GM23248 (cell line): ENCODE data around the gene MFSD2A. TPM values are rescaled to one million over a fixed set of nuclear protein-coding genes. Genes with fewer than 3 reads are reported as not detected.

ENCODE experiments used
- DNase-seq: peaks from one replicate; pipeline ENCODE4 v3.0.0-alpha.2; 2015
- H2AFZ ChIP-seq: fragments of 200-600 bp; sonication (generic); 2 replicates; pipeline ENCODE4 v1.6.1; 2016; ENCODE audit warnings: antibody characterized with exemption
- H3F3A ChIP-seq: fragments of 200-600 bp; sonication (generic); 2 replicates; pipeline ENCODE4 v1.6.1; 2016; ENCODE audit warnings: mild to moderate bottlenecking, antibody characterized with exemption, mixed run types; ENCODE audit not compliant: insufficient read depth
- H3K27ac ChIP-seq: fragments of 200-600 bp; sonication (generic); 2 replicates; pipeline ENCODE4 v1.5.1; 2016; ENCODE audit warnings: mild to moderate bottlenecking
- H3K27me3 ChIP-seq: fragments of 200-600 bp; sonication (generic); replicated peaks from 2 replicates; pipeline ENCODE4 v1.6.1; 2016; ENCODE audit warnings: mild to moderate bottlenecking; ENCODE audit not compliant: insufficient read depth
- H3K36me3 ChIP-seq: fragments of 200-600 bp; sonication (generic); 2 replicates; pipeline ENCODE4 v1.6.1; 2016; ENCODE audit warnings: low read depth, mild to moderate bottlenecking
- H3K4me1 ChIP-seq: fragments of 200-600 bp; sonication (generic); 2 replicates; pipeline ENCODE4 v1.6.1; 2016; ENCODE audit warnings: mild to moderate bottlenecking; ENCODE audit not compliant: insufficient read depth
- H3K4me2 ChIP-seq: fragments of 200-600 bp; sonication (generic); one replicate; pipeline ENCODE4 v1.6.1; 2016; ENCODE audit warnings: mild to moderate bottlenecking; ENCODE audit not compliant: unreplicated experiment
- H3K4me3 ChIP-seq: fragments of 200-600 bp; sonication (generic); 2 replicates; pipeline ENCODE4 v1.5.1; 2016; ENCODE audit warnings: mild to moderate bottlenecking
- H3K79me2 ChIP-seq: fragments of 200-600 bp; sonication (generic); 2 replicates; pipeline ENCODE4 v1.6.1; 2016; ENCODE audit warnings: mild to moderate bottlenecking; ENCODE audit not compliant: insufficient read depth
- H3K9ac ChIP-seq: fragments of 200-600 bp; sonication (generic); 2 replicates; pipeline ENCODE4 v1.6.1; 2016; ENCODE audit warnings: mild to moderate bottlenecking
- H3K9me2 ChIP-seq: fragments of 200-600 bp; sonication (generic); 2 replicates; pipeline ENCODE4 v1.6.1; 2016; ENCODE audit warnings: mixed run types, mild to moderate bottlenecking, moderate library complexity; ENCODE audit not compliant: insufficient read depth
- H3K9me3 ChIP-seq: fragments of 200-600 bp; sonication (generic); one replicate; pipeline ENCODE4 v1.6.1; 2017; ENCODE audit warnings: low read depth
- H4K20me1 ChIP-seq: fragments of 200-600 bp; sonication (generic); 2 replicates; pipeline ENCODE4 v1.6.0; 2016; ENCODE audit not compliant: insufficient read depth
- EZH2 ChIP-seq: fragments of 200-600 bp; sonication (generic); IDR thresholded peaks from 2 replicates; pipeline ENCODE4 v1.6.1; 2018; ENCODE audit warnings: antibody characterized with exemption, mild to moderate bottlenecking; ENCODE audit not compliant: insufficient read depth, poor library complexity, severe bottlenecking
- EZH2phosphoT487 ChIP-seq: fragments of 200-600 bp; sonication (generic); IDR thresholded peaks from 2 replicates; pipeline ENCODE4 v1.6.1; 2018; ENCODE audit warnings: antibody characterized with exemption, moderate library complexity, mild to moderate bottlenecking, low read depth; ENCODE audit not compliant: insufficient read depth
- WGBS, 2 experiments: methylation state at CpG; one replicate each; pipeline ENCODE4 v1.1.6; 2015 to 2017; ENCODE audit warnings: low lambda C conversion rate in 2 of 2, low coverage in 1 of 2; ENCODE audit errors: missing lambda C conversion rate in 2 of 2; 5-methylcytosine and 5-hydroxymethylcytosine counted together
- in situ Hi-C: fragments of 300-500 bp; cut with MboI; formaldehyde crosslinking; loops from 2 replicates; pipeline ENCODE4 v1.15.0; 2020
- polyA plus RNA-seq: library from polyadenylated mRNA; unstranded; fragments of >200 nt; fragmentation: Nextera tagmentation; extraction: Ambion mirVana; gene quantifications from 2 replicates; pipeline ENCODE4 v1.2.1, GENCODE V29; 2016
- total RNA-seq: library from RNA; depleted of rRNA; stranded (reverse); fragments of >200 nt; shearing (Covaris generic); gene quantifications from 2 replicates; pipeline ENCODE4 v1.2.3, GENCODE V29; 2014

MFSD2A gene
- total and polyA plus RNA-seq, 2 experiments from 2014 or later, result 4.2 to 4.6 TPM

DNA sequence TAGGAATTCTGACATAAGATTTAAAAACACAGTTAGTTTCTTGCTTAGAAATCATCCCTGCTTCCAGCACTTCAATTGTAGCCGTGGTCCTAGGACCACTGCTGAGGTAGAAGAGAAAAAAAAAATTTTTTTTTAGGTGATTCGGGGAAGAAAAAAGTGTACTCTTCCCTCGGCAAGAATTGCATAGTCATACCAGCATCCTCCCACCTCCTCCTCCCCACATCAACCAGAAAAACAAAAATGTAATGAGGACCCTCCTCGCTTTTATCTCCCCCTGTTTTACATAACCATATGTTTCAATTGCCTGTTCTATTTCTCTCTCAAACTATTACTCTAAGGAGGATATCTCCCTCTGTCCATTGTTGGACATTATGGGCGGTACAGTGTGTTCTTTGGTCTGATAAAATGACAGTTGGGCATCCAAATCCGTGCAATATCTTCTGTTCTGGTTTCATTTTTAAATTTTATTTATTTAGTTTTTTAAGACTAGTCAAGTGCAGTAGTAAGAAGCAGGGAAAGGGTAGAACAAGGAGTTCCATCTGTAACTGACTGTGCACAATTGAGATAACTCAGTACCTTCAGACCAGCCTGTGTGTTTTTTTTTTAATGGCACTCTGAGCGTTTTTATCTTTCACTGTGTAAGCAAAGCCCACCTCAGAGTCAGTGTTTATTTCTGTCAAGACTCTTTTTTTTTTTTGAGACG lies 10.4 kb upstream of the MFSD2A start:
- H3K27me3 ChIP-seq, result no peaks in the 10 kb centered on the region; the same call in 1 of the 2 replicates
- no peaks in the 10 kb centered on the region for H3F3A ChIP-seq
- H3K9ac ChIP-seq, result no peak overlapping the region
- no peaks in the 10 kb centered on the region for H3K9me3 ChIP-seq
- DNase-seq, result no peak
- H4K20me1 ChIP-seq, result no peaks in the 10 kb centered on the region
- H3K4me2 ChIP-seq, result no peak overlapping the region
- H3K4me3 ChIP-seq, result no peak overlapping the region
- no peaks in the 10 kb centered on the region for H3K9me2 ChIP-seq
- WGBS, 2 experiments, result 31 to 46% methylated on average over 8 of the region's 8 CpGs
- TF ChIP-seq EZH2 (no peak), EZH2phosphoT487 (no peak)
- H3K79me2 ChIP-seq, result no peaks in the 10 kb centered on the region
- in situ Hi-C loops, result no loop called here
- H3K36me3 ChIP-seq, result no peaks in the 10 kb centered on the region
- no peak overlapping the region for H2AFZ ChIP-seq
- no peaks in the 10 kb centered on the region for H3K4me1 ChIP-seq
- H3K27ac ChIP-seq, result no peak overlapping the region

- DNase-seq, result no peak
- in situ Hi-C loops, result no loop called here
- no peak for TF ChIP-seq EZH2
- TF ChIP-seq EZH2phosphoT487, result no peak
- 81 to 83% methylated on average over 4 of the region's 4 CpGs for WGBS, 2 experiments
- Histone ChIP-seq H3K4me2 (no peak overlapping the region), H3F3A (no peaks in the 10 kb centered on the region), H3K4me1 (no peaks in the 10 kb centered on the region), H3K27me3 (no peaks in the 10 kb centered on the region; the same call in 1 of the 2 replicates), H3K27ac (no peak overlapping the region), H3K79me2 (no peaks in the 10 kb centered on the region), H4K20me1 (no peaks in the 10 kb centered on the region), H3K9ac (no peak overlapping the region), H2AFZ (no peak overlapping the region), H3K9me2 (no peaks in the 10 kb centered on the region), H3K36me3 (no peaks in the 10 kb centered on the region), H3K9me3 (no peaks in the 10 kb centered on the region), H3K4me3 (no peak overlapping the region)
Observed at GRCh38 chr1:39946216-39946615, 8.7 kb upstream of the MFSD2A start.

GRCh38 chr1:39947260-39947659 lies 7.7 kb upstream of the MFSD2A start:
- H3K4me2 ChIP-seq, result no peak overlapping the region

DNA sequence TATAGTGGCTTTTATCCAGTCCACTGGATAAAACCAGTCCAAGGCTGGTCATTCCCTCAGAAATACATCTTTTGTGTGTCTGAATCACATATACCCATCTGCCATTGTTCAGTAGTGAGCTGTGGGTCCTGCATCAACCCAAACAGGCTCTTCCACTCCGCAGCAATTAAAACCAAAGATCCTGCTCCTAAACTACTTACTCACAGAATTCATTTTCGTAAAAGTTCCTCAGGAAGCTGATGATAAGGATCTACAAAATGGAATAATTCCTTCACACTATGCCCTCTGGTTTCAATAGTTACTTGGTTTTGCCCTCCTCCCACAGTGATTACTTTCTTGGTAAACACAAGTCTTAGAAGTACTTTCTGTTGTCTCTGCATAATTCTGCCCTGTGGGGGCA lies 5.1 kb upstream of the MFSD2A start:
- TF ChIP-seq EZH2phosphoT487 (no peak), EZH2 (no peak)
- Histone ChIP-seq H3K9me2 (no peaks in the 10 kb centered on the region), H3F3A (no peaks in the 10 kb centered on the region), H3K4me1 (0 out of 2 replicates have a peak, but pooled peaks cover 3% of the 10 kb centered on the region), H3K9ac (no peak overlapping the region), H3K79me2 (no peaks in the 10 kb centered on the region), H4K20me1 (no peaks in the 10 kb centered on the region), H3K27me3 (no peaks in the 10 kb centered on the region; the same call in 1 of the 2 replicates), H3K9me3 (no peaks in the 10 kb centered on the region), H3K36me3 (no peaks in the 10 kb centered on the region), H3K4me3 (no peak overlapping the region), H3K4me2 (no peak overlapping the region), H2AFZ (no peak overlapping the region), H3K27ac (no peak overlapping the region)
- in situ Hi-C loops, result no loop called here
- no peak for DNase-seq
- WGBS, 2 experiments, result 79% methylated on average over 2 of the region's 2 CpGs

More at GRCh38 chr1:39947260-39947659, 7.7 kb upstream of the MFSD2A start:
- H2AFZ ChIP-seq, result no peak overlapping the region
- H3K79me2 ChIP-seq, result no peaks in the 10 kb centered on the region
- H3K27ac ChIP-seq, result no peak overlapping the region
- no peak for DNase-seq
- no peaks in the 10 kb centered on the region for H3K36me3 ChIP-seq
- H3K4me3 ChIP-seq, result no peak overlapping the region
- in situ Hi-C loops, result no loop called here
- no peaks in the 10 kb centered on the region for H3F3A ChIP-seq
- no peaks in the 10 kb centered on the region for H4K20me1 ChIP-seq
- H3K9me2 ChIP-seq, result no peaks in the 10 kb centered on the region
- no peak overlapping the region for H3K9ac ChIP-seq
- H3K9me3 ChIP-seq, result no peaks in the 10 kb centered on the region
- H3K27me3 ChIP-seq, result no peaks in the 10 kb centered on the region; the same call in 1 of the 2 replicates
- WGBS, 2 experiments, result 64 to 70% methylated on average over 4 of the region's 4 CpGs
- no peak for TF ChIP-seq EZH2phosphoT487
- TF ChIP-seq EZH2, result no peak
- H3K4me1 ChIP-seq, result no peaks in the 10 kb centered on the region

DNA sequence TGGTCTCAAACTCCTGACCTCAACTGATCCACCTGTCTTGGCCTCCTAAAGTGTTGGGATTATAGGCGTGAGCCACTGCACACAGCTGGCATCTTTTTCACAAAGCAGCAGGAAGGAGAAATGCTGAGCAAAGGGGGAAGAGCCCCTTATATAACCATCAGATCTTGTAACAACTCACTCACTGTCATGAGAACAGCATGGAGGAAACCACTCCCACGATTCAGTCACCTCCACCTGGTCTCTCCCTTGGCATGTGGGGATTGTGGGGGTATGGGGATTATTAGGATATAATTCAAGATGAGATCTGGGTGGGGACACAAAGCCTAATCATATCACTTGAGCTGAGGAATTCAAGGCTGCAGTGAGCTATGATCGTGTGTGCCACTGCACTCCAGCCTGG lies 3.0 kb upstream of the MFSD2A start:
- Histone ChIP-seq H4K20me1 (no peaks in the 10 kb centered on the region), H3K4me2 (no peak overlapping the region), H3K9me3 (no peaks in the 10 kb centered on the region), H3K4me3 (no peak overlapping the region), H3K79me2 (no peaks in the 10 kb centered on the region), H2AFZ (no peak overlapping the region), H3K9me2 (no peaks in the 10 kb centered on the region), H3K36me3 (no peaks in the 10 kb centered on the region), H3K27ac (no peak overlapping the region), H3F3A (no peaks in the 10 kb centered on the region), H3K27me3 (no peaks in the 10 kb centered on the region; the same call in 1 of the 2 replicates), H3K4me1 (peaks cover 10% of the 10 kb centered on the region; the same call in 1 of the 2 replicates), H3K9ac (no peak overlapping the region)
- in situ Hi-C loops, result no loop called here
- no peak for DNase-seq
- TF ChIP-seq EZH2 (no peak), EZH2phosphoT487 (no peak)
- WGBS, 2 experiments, result 56 to 69% methylated on average over 3 of the region's 3 CpGs
